ENCODE measurements around the gene LAMTOR5.

DNA sequence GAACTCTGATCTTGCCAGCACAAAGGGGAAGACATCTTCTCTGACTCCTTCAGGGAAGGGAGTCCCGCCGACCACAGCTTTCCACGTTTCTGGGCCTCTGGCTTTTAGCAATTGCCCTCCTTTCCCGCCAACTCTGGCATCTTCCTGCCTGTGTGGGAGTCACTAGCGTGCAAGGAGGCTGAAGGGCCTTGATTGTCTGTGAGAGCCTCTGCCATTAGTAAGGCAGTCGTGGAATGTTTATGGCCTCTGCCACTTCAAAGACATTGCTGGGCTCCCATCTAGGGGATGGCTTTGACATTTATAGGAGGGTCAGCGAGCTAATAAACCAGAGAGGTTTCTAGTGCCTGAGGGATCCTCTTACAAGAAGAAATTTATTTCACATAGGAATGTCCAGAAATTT is 29.1 kb upstream of the LAMTOR5 start:
- TF ChIP-seq, protein P1, sequence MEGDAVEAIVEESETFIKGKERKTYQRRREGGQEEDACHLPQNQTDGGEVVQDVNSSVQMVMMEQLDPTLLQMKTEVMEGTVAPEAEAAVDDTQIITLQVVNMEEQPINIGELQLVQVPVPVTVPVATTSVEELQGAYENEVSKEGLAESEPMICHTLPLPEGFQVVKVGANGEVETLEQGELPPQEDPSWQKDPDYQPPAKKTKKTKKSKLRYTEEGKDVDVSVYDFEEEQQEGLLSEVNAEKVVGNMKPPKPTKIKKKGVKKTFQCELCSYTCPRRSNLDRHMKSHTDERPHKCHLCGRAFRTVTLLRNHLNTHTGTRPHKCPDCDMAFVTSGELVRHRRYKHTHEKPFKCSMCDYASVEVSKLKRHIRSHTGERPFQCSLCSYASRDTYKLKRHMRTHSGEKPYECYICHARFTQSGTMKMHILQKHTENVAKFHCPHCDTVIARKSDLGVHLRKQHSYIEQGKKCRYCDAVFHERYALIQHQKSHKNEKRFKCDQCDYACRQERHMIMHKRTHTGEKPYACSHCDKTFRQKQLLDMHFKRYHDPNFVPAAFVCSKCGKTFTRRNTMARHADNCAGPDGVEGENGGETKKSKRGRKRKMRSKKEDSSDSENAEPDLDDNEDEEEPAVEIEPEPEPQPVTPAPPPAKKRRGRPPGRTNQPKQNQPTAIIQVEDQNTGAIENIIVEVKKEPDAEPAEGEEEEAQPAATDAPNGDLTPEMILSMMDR (IDR thresholded peaks at IDR 0.05; ENCODE audit: poor library complexity) = no peak
- TF ChIP-seq EZH2 (IDR thresholded peaks at IDR 0.05; ENCODE audit: borderline replicate concordance) = no peak

Measured in hepatocyte (in vitro differentiated cells).